HPDE6-E6E7 (cell line): ENCODE results near the gene ASTN2.

Experiments
- DNase-seq: peaks from one replicate; pipeline ENCODE4 v3.0.0; 2011; ENCODE audit warnings: missing footprints; ENCODE audit errors: extremely low spot score

ASTN2 gene

DNA sequence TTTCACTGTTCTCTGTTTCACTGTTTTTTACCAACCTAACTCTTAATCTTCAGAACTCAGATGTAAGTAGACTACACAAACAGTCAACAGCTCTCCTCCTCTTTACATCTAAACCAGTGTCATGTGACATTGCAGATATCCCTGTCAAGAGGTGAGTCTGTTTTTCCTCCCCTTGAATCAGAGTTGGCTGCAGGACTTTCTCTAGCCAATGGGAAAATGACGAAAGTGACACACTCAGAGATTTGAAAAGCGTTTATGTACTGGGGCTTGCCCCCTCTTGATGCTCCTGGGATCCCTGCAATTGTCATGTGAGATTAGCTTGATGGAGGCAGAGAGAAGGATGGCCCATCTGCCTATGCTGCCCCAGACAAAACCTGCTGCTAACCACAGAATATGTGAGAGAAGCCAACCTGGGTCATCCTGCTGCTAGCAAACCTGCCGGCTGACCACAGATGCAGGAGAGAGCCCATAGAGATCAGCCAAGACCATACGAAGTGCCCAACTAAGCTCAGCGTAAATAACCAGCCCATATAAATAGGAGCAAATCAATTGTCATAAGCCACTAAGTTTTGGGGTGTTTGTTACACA, 111.1 kb downstream of the ASTN2 start:
- no peak for DNase-seq

DNA sequence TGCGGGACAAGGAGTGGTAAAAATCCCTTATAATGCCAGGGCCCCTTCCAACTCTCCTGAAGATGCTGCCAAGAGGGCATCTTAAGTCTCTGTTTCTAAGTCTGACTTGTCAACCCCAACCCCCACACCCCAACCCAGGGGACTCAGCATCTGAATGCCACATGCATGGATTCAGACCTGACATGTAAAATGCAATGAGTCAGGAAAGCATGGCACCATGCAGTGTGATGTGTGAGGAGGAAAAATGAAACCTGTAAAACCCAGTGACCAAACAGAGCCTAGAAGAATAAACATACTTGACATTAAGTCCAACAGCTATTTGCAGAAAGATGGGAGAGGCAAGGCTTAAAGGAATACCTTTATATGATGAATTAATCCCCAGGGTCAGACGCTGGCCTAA, 112.4 kb downstream of the ASTN2 start:
- no peak for DNase-seq

GRCh38 chr9:117300371-117301110, 114.3 kb downstream of the ASTN2 start:
- no peak for DNase-seq

GRCh38 chr9:117296453-117296852, 118.4 kb downstream of the ASTN2 start:
- no peak for DNase-seq

DNA sequence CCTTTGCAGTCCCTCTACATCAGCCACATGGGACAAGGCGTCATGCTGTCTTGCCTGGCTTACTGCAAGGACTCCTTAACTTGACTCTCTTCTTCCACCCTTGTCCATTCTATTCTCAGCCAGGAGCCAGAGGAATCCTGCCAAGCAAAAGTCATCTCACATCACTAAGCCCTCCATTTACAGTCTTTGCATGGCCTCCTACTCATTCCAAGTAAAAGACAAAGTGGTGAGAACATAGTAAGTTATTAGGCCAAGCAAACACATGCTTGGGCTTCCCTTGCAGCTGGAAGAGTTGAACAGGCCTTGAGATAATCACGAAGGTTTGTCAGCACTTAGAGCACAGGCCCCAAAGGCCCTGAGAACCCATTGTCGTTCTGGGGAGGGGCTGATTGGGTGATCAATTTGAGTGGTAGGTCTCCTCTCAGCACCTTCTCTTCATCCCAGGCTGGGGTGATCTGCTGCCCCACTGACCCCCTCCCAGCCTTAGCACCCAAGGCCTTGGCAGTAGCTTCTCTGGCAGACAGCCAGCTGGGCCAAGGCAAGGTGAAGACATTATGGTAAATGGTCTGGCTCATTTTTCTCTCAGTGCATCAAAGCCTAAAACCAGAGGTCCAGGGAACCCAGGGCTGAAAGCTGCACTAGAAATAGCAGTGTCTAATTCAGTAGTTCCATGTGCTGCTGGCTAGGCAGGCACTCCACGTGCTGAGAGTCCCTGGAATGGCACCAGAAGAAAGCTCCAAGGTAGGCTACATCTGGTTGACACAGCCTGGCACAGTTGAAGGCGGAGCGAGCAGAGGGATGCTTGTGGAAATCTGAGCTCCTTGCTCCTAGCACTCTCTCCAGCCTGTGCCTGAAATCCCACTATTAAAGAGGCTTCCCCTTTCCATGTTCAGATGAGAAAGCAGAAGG, 121.4 kb downstream of the ASTN2 start:
- no peak for DNase-seq

DNA sequence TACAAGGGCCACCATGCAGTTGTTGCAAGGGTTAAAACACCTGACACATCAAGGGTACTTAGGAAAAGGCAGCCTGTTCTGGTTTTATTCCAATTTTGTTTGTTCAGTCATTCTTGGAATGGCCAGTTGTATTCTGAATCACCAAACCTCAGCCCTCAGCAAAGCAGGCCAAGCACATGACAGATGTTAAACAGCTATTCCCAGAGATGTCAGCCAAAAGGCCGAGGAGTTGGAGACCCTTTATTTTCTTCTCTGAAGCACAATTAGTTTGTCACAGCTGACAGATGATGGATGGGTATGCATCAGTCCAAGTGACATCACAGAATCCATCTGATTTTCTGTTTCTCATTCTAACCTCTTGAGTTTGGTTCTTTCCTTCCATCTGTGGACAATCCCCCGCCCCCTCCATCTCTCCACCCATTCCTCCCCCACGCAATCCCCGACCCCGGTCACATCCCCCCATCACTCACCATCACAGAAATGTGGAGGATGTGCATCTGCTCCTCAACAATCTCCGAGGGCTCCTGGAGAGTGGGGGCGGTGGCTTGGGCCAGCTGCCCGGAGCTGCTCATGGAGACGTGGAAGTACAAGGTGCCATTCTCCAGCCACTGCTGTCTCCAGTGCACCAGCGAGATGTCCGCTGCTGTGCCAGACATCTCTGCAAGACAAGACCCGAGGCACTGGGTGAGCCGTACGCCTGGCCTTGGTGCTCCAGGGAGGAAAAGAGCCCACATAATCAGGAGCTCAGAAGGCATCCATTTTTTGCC, 123.8 kb downstream of the ASTN2 start:
- no peak for DNase-seq

DNA sequence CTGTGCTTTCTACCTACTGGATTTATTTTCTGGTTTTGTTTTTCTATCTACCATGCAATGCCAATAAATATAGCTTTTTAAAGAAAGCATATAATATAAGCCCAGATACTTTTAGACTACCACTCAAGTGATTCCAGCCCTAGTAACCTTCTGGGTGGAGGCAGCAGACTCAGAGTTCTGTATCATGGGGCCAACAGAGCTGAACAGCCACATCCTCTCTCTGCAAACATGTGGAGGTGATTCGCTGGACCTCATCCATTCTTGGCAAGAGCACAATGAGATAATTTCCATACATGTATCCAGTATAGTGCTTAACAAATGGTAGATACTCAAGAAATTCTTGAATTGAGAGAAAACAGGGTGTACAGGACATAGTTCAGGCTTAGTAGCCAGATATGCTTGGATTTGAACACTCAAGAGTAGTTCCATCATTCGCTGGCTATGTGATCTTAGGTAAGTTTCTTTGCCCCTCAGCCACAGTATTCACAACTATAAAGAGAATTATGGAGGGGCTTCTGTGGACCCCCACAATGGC, 124.5 kb downstream of the ASTN2 start:
- DNase-seq, result no peak

DNA sequence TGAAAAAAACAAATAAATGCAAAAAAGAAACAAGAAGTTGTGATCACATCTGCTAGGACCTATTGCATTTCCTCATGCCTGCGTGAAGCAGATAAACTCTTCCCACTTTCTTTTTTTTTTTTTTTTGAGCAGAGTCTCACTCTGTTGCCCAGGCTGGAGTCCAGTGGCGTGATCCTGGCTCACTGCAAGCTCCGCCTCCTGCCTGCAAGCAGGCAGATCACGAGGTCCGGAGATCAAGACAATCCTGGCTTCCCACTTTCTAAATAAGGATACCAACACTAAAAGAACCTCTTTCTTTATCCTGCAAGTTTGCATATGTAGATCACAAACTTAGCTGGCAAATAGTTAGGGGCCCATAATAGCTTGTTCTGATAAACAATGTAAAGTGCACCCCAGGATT, 128.6 kb downstream of the ASTN2 start:
- DNase-seq, result no peak

DNA sequence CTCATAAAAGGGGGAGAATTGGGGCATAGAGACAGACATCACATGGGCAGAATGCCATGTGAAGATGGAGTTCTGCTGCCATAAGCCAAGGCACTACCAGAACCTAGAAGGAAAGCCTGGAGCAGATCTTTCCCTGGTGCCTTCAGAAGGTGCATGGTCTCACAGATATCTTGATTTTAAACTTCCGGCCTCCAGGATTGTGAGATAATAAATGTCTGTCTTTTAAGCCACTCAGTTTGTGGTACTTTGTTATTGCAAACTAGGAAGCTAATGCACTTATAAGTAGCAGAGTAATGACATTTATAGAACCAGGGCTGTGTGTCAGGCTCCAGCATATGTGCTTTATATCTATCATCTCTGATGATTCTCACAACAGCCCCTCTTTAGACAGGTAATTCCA, 130.4 kb downstream of the ASTN2 start:
- DNase-seq, result no peak

DNA sequence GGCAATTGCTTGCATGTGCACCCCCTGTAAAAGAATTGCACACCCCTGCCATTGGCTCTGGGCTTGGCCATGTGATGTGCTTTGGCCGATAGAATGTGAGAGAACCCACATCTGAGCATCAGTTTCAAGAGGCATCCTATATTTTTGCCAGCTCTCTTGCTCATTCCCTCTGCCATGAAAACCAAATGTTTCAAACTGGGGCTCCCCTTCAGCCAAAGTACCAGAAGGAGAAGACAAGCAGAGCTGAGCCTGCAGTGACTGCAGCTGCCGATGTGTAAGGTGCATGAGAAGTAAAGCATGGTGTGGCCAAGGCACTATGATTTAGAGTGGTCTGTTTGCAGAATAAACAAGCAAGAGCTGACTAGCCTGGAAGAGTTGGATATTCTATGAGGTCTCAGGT, 132.3 kb downstream of the ASTN2 start:
- no peak for DNase-seq

DNA sequence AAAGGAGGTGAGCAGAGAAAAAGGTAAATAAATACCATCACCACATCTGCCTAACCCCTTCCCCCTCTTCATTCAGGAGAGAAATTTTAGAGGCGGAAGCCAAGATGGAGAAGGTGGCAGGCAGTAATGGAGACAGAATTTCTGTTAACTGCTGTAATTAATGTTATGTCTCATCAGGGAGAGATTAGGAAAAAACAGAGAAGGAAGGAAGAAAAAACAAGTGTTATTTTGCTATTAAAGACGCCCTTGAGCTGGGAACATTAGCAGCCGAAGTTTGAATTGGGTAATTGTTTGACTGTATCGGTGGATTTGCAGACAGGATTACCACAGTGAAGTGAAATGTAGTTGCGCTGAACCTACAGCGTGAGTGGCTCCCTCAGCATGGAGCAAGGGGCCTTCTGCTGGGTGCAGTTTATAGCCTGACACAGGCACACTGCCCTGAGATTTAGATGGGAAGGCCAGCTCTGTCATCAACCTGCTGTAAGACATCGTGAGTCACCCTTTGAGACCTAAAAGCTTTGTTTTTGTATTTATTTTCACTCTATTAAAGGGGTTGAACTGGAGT, 136.3 kb downstream of the ASTN2 start:
- no peak for DNase-seq

- DNase-seq, result no peak
These were observed 136.8 kb downstream of the ASTN2 start for GRCh38 chr9:117278020-117278419.

GRCh38 chr9:117276444-117276843, 138.4 kb downstream of the ASTN2 start:
- DNase-seq, result no peak

DNA sequence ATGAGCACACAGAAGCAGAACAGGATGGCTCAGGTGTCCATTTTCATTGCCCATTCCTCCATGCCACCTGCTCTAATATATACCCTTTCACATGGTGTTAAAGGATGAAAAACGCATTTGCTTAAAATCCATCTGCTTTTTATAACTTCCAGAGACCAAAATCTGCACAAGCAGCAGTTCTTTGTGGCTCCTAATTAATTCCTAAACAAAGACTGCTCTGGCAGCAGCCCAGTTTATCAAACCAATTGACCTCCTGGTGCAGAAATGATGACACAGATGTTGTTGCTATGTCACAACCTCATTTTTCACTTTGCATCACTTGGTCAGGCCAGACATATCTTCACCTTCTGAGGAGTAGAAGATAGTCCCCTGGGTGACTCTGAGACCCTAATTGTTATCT, 141.2 kb downstream of the ASTN2 start:
- DNase-seq, result no peak

GRCh38 chr9:117268847-117269446, 145.9 kb downstream of the ASTN2 start:
- DNase-seq, result no peak

DNA sequence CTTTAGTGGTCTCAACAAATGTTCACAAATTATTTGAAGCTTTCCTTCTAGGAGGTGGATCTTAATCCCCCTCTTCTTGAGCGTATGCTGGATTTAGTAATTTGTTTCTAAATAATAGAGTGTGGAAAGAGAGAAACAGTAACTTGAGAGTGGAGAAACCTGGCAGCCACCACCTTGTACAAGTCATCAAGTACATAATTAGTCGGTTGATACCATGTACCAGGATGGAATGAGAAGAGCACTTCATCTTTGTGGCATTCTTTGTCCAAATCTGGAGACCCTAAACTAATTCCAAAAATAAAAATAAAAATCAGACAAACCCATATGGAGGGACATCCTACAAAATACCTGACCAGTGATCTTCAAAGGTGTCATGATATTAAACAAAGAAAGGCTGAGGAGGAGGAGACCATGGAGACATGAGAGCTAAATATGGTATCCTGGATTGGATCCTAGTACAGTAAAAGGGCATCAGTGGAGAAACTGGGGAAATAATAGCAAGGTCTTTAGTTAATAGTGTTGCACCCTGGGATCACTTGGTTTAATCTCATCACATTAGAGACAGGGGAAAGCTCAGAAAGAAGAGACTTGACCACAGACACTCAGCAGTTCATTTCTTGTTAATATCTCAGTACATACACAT, 147.9 kb downstream of the ASTN2 start:
- DNase-seq, result no peak

- DNase-seq, result no peak
These were observed 149.6 kb downstream of the ASTN2 start for GRCh38 chr9:117265253-117265652.

DNA sequence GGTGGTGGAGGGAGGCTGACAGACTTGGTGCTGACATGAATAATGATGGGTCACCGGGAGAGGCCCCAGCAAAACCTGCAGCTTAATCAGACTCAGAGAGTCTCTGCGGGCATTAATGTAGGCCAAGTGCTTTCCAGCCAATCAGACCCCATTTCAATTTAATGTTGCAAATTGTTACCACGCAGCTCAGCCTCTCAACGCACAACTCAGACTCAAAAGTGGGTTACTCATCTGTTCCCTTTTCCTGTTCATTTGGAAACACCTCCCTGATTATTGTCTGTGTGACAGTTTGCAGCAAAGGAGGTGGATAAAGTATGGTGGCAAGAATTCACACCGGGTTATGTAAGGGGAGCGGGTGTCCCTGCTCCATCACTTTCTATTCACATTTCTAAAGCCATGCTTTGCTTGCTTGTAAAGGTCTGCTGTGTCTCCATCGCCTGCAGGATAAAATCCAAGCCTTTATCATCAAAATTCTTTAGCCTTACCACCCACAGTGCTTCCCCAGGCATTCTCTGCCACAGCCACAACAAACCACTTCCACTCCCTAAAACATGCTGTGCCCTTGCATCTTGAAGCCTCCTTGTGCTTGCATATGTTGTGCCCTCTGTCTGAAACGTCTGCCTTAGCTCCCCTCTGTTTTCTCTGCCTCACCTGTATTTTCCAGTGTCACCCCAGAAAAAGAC, 156.5 kb downstream of the ASTN2 start:
- DNase-seq, result no peak

- no peak for DNase-seq
These were observed 161.6 kb downstream of the ASTN2 start for GRCh38 chr9:117253261-117253660.
